K562 (cell line): ENCODE results near the gene BTN3A1. TPM values are rescaled to one million over a fixed set of nuclear protein-coding genes. Genes with fewer than 3 reads are reported as not detected.

Experiments
- ADNP ChIP-seq: fragments of 200-800 bp; sonication (Bioruptor generic); IDR thresholded peaks from 2 replicates; pipeline ENCODE4 v1.6.1; 2016; ENCODE audit warnings: missing genetic modification characterization, missing compliant biosample characterization
- BCOR ChIP-seq: fragments of 450-650 bp; IDR thresholded peaks from 2 replicates; pipeline ENCODE4 v1.6.1; 2016
- CHCHD3 ChIP-seq: fragments of 250-450 bp; sonication (Bioruptor Pico); IDR thresholded peaks from 2 replicates; pipeline ENCODE4 v2.1.2; 2022; ENCODE audit warnings: mild to moderate bottlenecking
- GABPA ChIP-seq: fragments of 200-800 bp; sonication (Bioruptor generic); conservative IDR thresholded peaks from 2 replicates; pipeline ENCODE4 v1.6.1; 2016; ENCODE audit warnings: low read depth, missing genetic modification characterization, missing compliant biosample characterization
- PTTG1 ChIP-seq: fragments of 450-650 bp; IDR thresholded peaks from 2 replicates; pipeline ENCODE4 v1.6.1; 2016; ENCODE audit warnings: low read depth, mild to moderate bottlenecking, missing genetic modification characterization, missing compliant biosample characterization
- SMAD1 ChIP-seq: fragments of 150-350 bp; IDR thresholded peaks from 2 replicates; pipeline ENCODE4 v1.6.1; 2014; ENCODE audit warnings: low read length, low read depth; ENCODE audit not compliant: partially characterized antibody
- SMC3 ChIP-seq: conservative IDR thresholded peaks from 2 replicates; pipeline ENCODE4 v1.6.1; 2011; ENCODE audit warnings: low read depth, low read length, improper control_type of control experiment; ENCODE audit not compliant: insufficient read depth
- SPI1 ChIP-seq: IDR thresholded peaks from 2 replicates; pipeline ENCODE4 v1.6.1; 2011; ENCODE audit warnings: low read depth, low read length, control low read depth, borderline replicate concordance
- TAF9B ChIP-seq: fragments of 450-650 bp; IDR thresholded peaks from 2 replicates; pipeline ENCODE4 v1.6.1; 2018; ENCODE audit warnings: mild to moderate bottlenecking; ENCODE audit not compliant: partially characterized antibody
- TCF7 ChIP-seq: sonication (generic); IDR thresholded peaks from 2 replicates; pipeline ENCODE4 v1.6.1; 2016; ENCODE audit warnings: antibody characterized with exemption, borderline replicate concordance
- ZFP1 ChIP-seq: fragments of 450-650 bp; formaldehyde crosslinking; IDR thresholded peaks from 2 replicates; pipeline ENCODE4 v1.4.0; 2020; ENCODE audit warnings: mild to moderate bottlenecking, mixed read lengths
- ZFX ChIP-seq: sonication (generic); formaldehyde crosslinking; IDR thresholded peaks from 2 replicates; pipeline ENCODE4 v1.8.0; 2022; ENCODE audit warnings: mild to moderate bottlenecking, missing genetic modification reagents, moderate library complexity
- ZNF23 ChIP-seq: fragments of 250-450 bp; sonication (Bioruptor Pico); IDR thresholded peaks from 2 replicates; pipeline ENCODE4 v1.4.0; 2020; ENCODE audit warnings: mild to moderate bottlenecking
- ZNF561 ChIP-seq: fragments of 450-650 bp; formaldehyde crosslinking; conservative IDR thresholded peaks from 2 replicates; pipeline ENCODE4 v1.4.0; 2020; ENCODE audit warnings: mild to moderate bottlenecking, moderate library complexity
- ZNF77 ChIP-seq: fragments of 250-450 bp; sonication (Bioruptor Pico); IDR thresholded peaks from 2 replicates; pipeline ENCODE4 v1.5.0; 2020
- polyA plus RNA-seq, 8 experiments: library from polyadenylated mRNA; depleted of rRNA in 4 of 8; stranded (reverse) in 5 of 8; unstranded in 3 of 8; fragments of >200 nt; fragmentation: Nextera tagmentation in 2 of 8; fragmentation: Illumina TruSeq in 1 of 8; extraction: Ambion mirVana in 2 of 8; extraction: Trizol in 1 of 8; gene quantifications; 2 replicates each; pipeline versions ENCODE4 v1.2.1 to v1.2.3, GENCODE V29; 2011 to 2014; ENCODE audit warnings: inconsistent platforms in 1 of 8, missing spikeins in 1 of 8
- total RNA-seq, 7 experiments: library from RNA; depleted of rRNA in 6 of 7; stranded (reverse); fragments of >200 nt in 6 of 7; fragmentation: Illumina TruSeq in 2 of 7; extraction: Trizol in 2 of 7; gene quantifications; 2 replicates each; pipeline versions ENCODE4 v1.2.1 to v1.2.3, GENCODE V29; 2011 to 2021; ENCODE audit warnings: low replicate concordance in 1 of 7
- TF ChIP-seq, protein P1 (sequence below): fragments of 250-450 bp; sonication (Bioruptor Pico); IDR thresholded peaks from 2 replicates; pipeline ENCODE4 v1.4.0; 2020; ENCODE audit warnings: mild to moderate bottlenecking, moderate library complexity
- TF ChIP-seq, protein P2 (sequence below): fragments of 450-650 bp; formaldehyde crosslinking; IDR thresholded peaks from 2 replicates; pipeline ENCODE4 v1.4.0; 2020; ENCODE audit warnings: mild to moderate bottlenecking, moderate library complexity
- TF ChIP-seq, protein P3 (sequence below): fragments of 200-800 bp; sonication (Bioruptor generic); IDR thresholded peaks from 2 replicates; pipeline ENCODE4 v1.6.1; 2017; ENCODE audit warnings: missing genetic modification characterization, missing compliant biosample characterization
- TF ChIP-seq, protein P4 (sequence below): fragments of 250-450 bp; sonication (Bioruptor Pico); IDR thresholded peaks from 2 replicates; pipeline ENCODE4 v1.4.0; 2020; ENCODE audit warnings: borderline replicate concordance
- TF ChIP-seq, protein P5 (sequence below): fragments of 250-450 bp; sonication (Bioruptor Pico); IDR thresholded peaks from 2 replicates; pipeline ENCODE4 v1.8.0; 2022; ENCODE audit warnings: moderate library complexity, mild to moderate bottlenecking, inconsistent platforms

BTN3A1 gene
- total and polyA plus RNA-seq, 9 of the 15 experiments (the other 6 are each of a cell fraction or from before 2014, with no cell fraction given), result 0.84 to 8.5 (median 3.9) TPM

DNA sequence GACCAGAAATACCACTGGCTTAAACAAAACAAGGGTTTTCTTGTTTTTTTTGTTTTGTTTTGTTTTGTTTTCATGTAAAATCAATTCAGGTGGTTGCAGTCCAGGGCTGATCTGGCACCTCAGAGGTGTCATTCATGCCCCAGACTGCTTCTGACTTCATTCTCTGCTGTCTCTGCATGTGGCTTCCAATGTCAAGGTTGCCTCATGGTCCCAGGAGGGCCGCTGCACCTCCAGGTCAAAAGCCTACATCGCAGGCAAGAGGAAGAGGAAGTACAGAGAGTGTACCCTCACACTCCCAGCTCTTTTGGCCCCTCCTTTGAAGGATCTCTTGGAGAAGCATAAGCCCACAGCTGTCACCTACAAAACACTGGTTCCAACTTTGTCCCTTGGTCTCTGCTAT, 1.4 kb upstream of the BTN3A1 start (continued):
- TF ChIP-seq, protein P1, sequence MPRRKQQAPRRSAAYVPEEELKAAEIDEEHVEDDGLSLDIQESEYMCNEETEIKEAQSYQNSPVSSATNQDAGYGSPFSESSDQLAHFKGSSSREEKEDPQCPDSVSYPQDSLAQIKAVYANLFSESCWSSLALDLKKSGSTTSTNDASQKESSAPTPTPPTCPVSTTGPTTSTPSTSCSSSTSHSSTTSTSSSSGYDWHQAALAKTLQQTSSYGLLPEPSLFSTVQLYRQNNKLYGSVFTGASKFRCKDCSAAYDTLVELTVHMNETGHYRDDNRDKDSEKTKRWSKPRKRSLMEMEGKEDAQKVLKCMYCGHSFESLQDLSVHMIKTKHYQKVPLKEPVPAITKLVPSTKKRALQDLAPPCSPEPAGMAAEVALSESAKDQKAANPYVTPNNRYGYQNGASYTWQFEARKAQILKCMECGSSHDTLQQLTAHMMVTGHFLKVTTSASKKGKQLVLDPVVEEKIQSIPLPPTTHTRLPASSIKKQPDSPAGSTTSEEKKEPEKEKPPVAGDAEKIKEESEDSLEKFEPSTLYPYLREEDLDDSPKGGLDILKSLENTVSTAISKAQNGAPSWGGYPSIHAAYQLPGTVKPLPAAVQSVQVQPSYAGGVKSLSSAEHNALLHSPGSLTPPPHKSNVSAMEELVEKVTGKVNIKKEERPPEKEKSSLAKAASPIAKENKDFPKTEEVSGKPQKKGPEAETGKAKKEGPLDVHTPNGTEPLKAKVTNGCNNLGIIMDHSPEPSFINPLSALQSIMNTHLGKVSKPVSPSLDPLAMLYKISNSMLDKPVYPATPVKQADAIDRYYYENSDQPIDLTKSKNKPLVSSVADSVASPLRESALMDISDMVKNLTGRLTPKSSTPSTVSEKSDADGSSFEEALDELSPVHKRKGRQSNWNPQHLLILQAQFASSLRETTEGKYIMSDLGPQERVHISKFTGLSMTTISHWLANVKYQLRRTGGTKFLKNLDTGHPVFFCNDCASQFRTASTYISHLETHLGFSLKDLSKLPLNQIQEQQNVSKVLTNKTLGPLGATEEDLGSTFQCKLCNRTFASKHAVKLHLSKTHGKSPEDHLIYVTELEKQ (CRISPR knock-in tag), result no peak
- TF ChIP-seq, protein P2, sequence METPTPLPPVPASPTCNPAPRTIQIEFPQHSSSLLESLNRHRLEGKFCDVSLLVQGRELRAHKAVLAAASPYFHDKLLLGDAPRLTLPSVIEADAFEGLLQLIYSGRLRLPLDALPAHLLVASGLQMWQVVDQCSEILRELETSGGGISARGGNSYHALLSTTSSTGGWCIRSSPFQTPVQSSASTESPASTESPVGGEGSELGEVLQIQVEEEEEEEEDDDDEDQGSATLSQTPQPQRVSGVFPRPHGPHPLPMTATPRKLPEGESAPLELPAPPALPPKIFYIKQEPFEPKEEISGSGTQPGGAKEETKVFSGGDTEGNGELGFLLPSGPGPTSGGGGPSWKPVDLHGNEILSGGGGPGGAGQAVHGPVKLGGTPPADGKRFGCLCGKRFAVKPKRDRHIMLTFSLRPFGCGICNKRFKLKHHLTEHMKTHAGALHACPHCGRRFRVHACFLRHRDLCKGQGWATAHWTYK (CRISPR knock-in tag), result peak; percentile 39; the same call in 1 of the 2 replicates
- no peak for TF ChIP-seq ADNP (tag)
- no peak for TF ChIP-seq ZNF77 (CRISPR knock-in tag)
- TF ChIP-seq ZFP1, result no peak
- TF ChIP-seq SMAD1, result no peak
- TF ChIP-seq TCF7, result no peak
- TF ChIP-seq SPI1, result peak; percentile 59; the same call in 1 of the 2 replicates
- TF ChIP-seq ZNF23, result no peak
- 0 out of 2 replicates have a peak, but pooled peaks have one; percentile 40 for TF ChIP-seq ZNF561 (CRISPR knock-in tag)
- TF ChIP-seq, protein P3, sequence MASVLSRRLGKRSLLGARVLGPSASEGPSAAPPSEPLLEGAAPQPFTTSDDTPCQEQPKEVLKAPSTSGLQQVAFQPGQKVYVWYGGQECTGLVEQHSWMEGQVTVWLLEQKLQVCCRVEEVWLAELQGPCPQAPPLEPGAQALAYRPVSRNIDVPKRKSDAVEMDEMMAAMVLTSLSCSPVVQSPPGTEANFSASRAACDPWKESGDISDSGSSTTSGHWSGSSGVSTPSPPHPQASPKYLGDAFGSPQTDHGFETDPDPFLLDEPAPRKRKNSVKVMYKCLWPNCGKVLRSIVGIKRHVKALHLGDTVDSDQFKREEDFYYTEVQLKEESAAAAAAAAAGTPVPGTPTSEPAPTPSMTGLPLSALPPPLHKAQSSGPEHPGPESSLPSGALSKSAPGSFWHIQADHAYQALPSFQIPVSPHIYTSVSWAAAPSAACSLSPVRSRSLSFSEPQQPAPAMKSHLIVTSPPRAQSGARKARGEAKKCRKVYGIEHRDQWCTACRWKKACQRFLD (CRISPR knock-in tag), result 0 out of 2 replicates have a peak, but pooled peaks have one; percentile 41
- no peak for TF ChIP-seq CHCHD3 (CRISPR knock-in tag)
- TF ChIP-seq GABPA (tag), result no peak
- peak; percentile 8; the same call in 1 of the 2 replicates for TF ChIP-seq BCOR
- TF ChIP-seq PTTG1 (tag), result no peak
- TF ChIP-seq ZFX (CRISPR knock-in tag), result 0 out of 2 replicates have a peak, but pooled peaks have one; percentile 32
- no peak for TF ChIP-seq SMC3
- TF ChIP-seq TAF9B, result no peak
- TF ChIP-seq, protein P4, sequence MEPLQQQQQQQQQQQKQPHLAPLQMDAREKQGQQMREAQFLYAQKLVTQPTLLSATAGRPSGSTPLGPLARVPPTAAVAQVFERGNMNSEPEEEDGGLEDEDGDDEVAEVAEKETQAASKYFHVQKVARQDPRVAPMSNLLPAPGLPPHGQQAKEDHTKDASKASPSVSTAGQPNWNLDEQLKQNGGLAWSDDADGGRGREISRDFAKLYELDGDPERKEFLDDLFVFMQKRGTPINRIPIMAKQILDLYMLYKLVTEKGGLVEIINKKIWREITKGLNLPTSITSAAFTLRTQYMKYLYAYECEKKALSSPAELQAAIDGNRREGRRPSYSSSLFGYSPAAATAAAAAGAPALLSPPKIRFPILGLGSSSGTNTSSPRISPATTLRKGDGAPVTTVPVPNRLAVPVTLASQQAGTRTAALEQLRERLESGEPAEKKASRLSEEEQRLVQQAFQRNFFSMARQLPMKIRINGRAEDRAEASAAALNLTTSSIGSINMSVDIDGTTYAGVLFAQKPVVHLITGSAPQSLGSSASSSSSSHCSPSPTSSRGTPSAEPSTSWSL, result no peak
- TF ChIP-seq, protein P5, sequence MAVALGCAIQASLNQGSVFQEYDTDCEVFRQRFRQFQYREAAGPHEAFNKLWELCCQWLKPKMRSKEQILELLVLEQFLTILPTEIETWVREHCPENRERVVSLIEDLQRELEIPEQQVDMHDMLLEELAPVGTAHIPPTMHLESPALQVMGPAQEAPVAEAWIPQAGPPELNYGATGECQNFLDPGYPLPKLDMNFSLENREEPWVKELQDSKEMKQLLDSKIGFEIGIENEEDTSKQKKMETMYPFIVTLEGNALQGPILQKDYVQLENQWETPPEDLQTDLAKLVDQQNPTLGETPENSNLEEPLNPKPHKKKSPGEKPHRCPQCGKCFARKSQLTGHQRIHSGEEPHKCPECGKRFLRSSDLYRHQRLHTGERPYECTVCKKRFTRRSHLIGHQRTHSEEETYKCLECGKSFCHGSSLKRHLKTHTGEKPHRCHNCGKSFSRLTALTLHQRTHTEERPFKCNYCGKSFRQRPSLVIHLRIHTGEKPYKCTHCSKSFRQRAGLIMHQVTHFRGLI, result no peak
